GM18519 (cell line): ENCODE measurements around the gene TRAPPC3.
"Not testable (repeated sequence)": the region's sequence is repeated elsewhere in the genome, so short reads cannot be mapped to it uniquely, and the experiment has no call there.

Source experiments
- ATAC-seq: cut with Tn5 transposase; IDR thresholded peaks from one replicate; pipeline ENCODE4 v1.9.1; 2021; ENCODE audit warnings: mild to moderate bottlenecking, moderate library complexity; ENCODE audit not compliant: unreplicated experiment, low FRiP score

The TRAPPC3 gene

DNA sequence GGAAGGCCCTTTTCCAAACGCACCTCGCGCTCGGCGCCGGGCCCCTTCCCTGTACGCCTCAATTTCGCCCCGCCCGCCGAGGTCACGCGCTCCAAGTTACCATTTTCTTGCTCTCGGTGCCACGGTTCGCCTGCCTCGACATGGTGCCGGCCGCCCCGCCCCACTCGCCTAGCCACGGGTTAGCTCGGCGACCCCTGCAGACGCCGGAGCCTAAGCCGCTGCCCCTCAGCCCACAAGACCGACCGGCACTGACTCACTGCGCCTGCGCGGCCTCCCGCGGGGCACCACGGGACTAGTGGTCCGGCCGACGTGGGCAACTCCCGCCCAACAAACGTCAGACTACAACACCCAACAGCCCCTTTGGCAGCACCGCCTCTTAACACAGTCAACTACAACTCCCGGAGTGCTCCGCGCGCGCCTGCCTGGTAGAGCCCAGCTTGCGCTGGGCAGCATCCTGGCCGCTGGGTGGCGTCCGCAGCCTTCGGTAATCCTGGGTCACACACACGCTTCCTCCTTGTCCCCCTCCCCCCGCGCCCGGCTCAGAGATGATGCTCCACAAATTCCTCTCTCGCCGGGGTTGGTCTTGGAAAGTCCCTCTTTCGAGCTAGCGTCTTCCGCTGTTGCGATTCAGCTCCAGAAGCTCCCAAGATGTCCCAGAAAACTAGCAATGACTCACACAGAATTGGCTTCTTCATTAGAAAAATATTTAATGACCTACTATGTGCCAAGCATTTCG is at the start of gene TRAPPC3:
Gene TRAPPC3 (minus strand): TSS at position 250 of the 736 bp plus-strand sequence. CDS start 108 bp downstream, at position 142.
- ATAC-seq: peak; percentile 81

DNA sequence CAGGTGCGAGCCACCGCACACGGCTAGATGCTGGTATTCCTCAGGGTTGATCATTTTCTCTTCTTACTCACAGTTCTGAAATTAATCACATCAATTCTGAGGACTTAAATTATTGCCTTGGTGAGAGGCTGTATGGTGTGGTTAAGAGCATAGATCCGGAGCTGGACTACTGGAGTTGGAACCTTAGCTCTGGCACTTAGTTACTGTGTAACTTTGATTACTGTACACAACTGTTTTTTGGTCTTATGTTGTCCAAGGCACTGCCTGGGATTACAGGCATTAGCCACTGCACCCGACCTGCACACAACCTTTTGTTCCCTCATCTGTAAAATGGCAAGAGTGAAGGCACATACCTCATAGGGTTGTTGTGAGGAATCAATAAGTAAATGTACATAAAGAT is 49.4 kb upstream of the TRAPPC3 start:
- ATAC-seq: no peak

- not testable (repeated sequence) for ATAC-seq
Observed at GRCh38 chr1:36196805-36197204, 47.5 kb upstream of the TRAPPC3 start.

- ATAC-seq: no peak
Observed at GRCh38 chr1:36187800-36188593, 38.7 kb upstream of the TRAPPC3 start.

DNA sequence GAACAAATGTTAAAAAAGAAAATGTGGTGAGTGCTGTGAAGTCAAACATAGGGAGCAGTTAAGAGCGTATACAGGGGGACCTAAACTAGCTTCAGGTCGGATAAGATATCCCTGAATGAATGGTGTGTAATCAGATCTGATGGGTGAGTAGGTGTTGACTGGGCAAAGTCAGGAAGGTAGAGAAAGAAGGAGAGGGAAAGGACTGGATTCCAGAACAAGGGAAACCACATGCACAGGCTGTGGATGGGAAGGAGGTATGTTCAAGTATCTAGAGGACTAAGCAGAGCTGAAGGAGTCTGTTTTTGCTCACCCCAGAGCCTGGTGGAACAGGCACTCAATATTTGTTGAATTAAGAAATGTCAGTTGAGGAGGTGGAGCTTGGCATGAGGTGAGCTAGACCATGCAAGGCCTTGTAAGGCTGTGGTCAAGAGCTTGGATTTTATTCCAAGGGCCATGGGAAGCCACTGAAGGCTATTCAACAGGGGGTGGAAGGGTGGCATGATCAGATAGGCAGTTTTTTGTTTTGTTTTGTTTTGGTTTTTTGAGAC is 34.1 kb upstream of the TRAPPC3 start:
- ATAC-seq: no peak

DNA sequence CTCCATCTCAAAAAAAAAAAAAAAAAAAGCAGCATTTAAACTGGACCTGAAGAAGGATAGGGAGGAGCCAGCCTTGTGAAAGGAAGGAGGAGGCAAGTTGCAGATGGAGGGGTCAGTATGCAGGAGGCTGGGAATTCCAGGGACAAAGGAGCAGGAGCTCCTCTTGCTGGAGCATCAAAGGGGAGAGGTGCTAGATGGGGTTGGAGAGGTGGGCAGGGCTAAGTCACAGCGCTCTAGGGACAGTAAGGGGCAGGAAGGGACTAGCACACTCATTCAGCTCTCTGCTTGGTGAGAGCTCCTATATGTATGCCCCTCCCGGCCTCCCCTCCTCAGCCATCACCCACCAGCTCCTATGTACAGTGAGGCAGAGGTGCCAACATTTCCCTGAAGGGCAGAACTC is 33.4 kb upstream of the TRAPPC3 start:
- ATAC-seq: no peak

DNA sequence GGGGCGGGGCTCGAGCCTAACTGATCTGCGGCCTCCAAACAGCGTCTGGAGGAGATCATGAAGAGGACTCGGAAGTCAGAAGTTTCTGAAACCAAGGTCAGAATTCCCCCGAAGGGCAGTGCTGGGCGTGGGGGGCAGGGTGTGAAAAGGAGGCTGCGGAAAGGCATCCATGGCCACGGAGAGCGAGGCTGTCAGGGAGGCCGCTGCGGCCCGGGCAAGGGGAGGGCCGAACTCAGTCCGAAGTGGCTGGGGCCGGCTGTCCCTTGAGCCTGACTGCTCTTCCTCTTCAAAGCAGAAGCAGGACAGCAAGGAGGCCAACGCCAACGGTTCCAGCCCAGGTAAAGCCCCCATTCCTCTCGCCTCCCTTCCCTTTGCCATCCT is 29.9 kb upstream of the TRAPPC3 start:
- no peak for ATAC-seq

GRCh38 chr1:36178471-36179219 is 29.4 kb upstream of the TRAPPC3 start:
- ATAC-seq: no peak

- no peak for ATAC-seq
Observed at GRCh38 chr1:36177589-36178431, 28.5 kb upstream of the TRAPPC3 start.

- no peak for ATAC-seq
Observed at GRCh38 chr1:36176106-36176949, 27.0 kb upstream of the TRAPPC3 start.

DNA sequence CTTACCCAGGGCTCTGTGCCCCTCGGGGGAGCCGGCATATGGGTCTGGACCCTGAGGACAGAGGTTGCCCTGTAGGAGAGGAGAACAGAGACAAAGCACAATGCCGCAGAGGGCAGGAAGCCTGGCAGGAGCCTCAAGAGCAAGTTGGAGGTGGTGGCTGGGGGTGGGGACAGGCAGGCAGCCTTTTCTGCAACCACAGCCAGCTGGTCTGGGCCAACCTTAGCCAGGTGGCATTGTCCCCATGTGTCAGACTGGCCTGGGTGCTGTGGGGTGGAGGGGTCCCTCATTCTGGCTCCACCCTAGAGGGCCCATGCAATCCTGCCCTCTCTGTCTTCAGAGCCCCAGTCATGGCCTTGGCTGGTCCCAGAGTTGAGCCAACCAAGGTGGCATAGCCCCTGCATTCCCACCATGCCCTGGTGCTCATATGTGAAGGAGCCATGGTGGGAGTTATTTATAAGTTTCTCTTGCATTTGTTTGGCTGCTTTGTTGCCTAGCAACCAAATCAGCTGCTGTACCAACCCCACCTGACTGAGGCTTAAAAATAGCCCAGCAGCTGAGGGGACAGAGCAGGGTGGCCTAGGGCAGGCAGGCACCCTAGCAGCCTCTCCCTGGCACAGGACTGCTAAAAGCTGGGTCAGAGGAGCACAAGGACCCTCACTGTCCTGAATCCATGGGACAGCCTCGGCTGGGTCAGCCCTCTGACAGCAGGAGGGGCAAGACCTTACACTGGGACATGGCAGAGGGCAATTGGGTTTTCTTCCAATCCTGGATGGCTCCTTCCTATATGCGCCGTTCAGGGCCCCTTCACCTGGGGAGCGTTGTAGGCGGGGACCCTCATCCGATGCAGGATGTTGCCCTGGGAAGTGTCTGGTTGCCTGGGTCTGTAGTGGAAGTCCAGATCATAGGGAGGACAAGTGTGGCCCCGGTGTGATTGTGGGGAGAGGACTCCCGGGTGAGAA is 26.1 kb upstream of the TRAPPC3 start:
- no peak for ATAC-seq

- no peak for ATAC-seq
Observed at GRCh38 chr1:36174713-36175112, 25.4 kb upstream of the TRAPPC3 start.

GRCh38 chr1:36172983-36173382 is 23.7 kb upstream of the TRAPPC3 start:
- ATAC-seq: no peak

GRCh38 chr1:36172017-36172747 is 22.9 kb upstream of the TRAPPC3 start:
- no peak for ATAC-seq

DNA sequence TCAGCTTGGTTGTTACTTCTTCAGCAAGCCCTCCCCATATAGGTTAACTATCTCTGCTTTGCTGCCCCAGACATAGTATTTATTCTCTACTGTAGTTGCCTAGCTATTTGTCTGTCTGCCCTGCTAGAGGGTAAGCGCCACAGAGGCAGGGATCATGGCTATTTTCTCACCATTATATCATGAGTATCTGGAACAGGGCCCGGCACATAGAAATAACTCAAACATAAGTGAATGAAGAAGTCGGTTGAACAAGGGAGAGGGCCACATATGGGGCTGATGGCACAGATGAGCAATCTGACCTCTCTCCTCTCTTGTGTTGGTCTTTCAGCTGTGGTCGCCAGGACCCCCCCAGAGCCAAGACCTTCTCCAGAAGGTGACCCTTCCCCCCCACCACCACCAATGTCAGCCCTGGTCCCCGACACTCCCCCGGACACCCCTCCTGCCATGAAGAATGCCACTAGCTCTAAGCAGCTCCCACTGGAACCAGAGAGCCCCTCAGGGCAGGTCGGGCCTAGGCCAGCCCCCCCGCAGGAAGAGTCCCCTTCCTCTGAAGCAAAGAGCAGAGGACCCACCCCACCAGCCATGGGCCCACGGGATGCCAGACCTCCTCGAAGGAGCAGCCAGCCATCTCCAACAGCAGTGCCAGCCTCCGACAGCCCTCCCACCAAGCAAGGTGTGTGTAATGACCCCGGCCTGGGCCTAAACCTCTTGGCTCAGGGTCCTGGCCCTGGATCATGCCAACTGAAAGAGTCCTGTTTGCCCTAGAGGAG is 21.5 kb upstream of the TRAPPC3 start:
- no peak for ATAC-seq

- ATAC-seq: no peak
Observed at GRCh38 chr1:36168514-36168913, 19.2 kb upstream of the TRAPPC3 start.
